Glutamatergic neuron (in vitro differentiated cells): ENCODE measurements around the gene CRTAC1. TPM values are rescaled to one million over a fixed set of nuclear protein-coding genes. Genes with fewer than 3 reads are reported as not detected.

ENCODE experiments used
- DNase-seq: peaks from one replicate; pipeline ENCODE4 v3.0.0; 2022
- H3K27ac Mint-ChIP-seq: one replicate; pipeline ENCODE4 v1.8.0; 2020; ENCODE audit warnings: mild to moderate bottlenecking, mixed read lengths, inconsistent platforms; ENCODE audit not compliant: unreplicated experiment
- H3K27me3 Mint-ChIP-seq: one replicate; pipeline ENCODE4 v1.8.0; 2020; ENCODE audit warnings: mild to moderate bottlenecking, moderate library complexity, mixed read lengths, inconsistent platforms; ENCODE audit not compliant: unreplicated experiment
- H3K36me3 Mint-ChIP-seq: one replicate; pipeline ENCODE4 v1.8.0; 2020; ENCODE audit warnings: mild to moderate bottlenecking, mixed read lengths, inconsistent platforms; ENCODE audit not compliant: unreplicated experiment
- H3K4me1 Mint-ChIP-seq: one replicate; pipeline ENCODE4 v1.8.0; 2020; ENCODE audit warnings: mild to moderate bottlenecking, low read depth, mixed read lengths, inconsistent platforms; ENCODE audit not compliant: unreplicated experiment
- H3K4me3 Mint-ChIP-seq: one replicate; pipeline ENCODE4 v1.8.0; 2020; ENCODE audit warnings: mild to moderate bottlenecking, mixed read lengths, inconsistent platforms; ENCODE audit not compliant: unreplicated experiment
- H3K9me3 Mint-ChIP-seq: one replicate; pipeline ENCODE4 v1.8.0; 2020; ENCODE audit warnings: mild to moderate bottlenecking, moderate library complexity, mixed read lengths, inconsistent platforms; ENCODE audit not compliant: unreplicated experiment
- total RNA-seq: library from RNA; stranded (reverse); fragmentation: NEBNext Ultra II Directional; extraction: Animal tissue kit (Norgen Biotek cat#: 25700); gene quantifications from one replicate; pipeline ENCODE4 v1.2.1, GENCODE V29; 2021; ENCODE audit not compliant: unreplicated experiment
- TF ChIP-seq, protein P1 (sequence below): fragments of 200-600 bp; sonication (generic); IDR thresholded peaks from one replicate; pipeline ENCODE4 v1.5.0; 2021; ENCODE audit not compliant: partially characterized antibody, unreplicated experiment

CRTAC1 gene
- total RNA-seq, 1 donor from 2014 or later, result 2.5 TPM

DNA sequence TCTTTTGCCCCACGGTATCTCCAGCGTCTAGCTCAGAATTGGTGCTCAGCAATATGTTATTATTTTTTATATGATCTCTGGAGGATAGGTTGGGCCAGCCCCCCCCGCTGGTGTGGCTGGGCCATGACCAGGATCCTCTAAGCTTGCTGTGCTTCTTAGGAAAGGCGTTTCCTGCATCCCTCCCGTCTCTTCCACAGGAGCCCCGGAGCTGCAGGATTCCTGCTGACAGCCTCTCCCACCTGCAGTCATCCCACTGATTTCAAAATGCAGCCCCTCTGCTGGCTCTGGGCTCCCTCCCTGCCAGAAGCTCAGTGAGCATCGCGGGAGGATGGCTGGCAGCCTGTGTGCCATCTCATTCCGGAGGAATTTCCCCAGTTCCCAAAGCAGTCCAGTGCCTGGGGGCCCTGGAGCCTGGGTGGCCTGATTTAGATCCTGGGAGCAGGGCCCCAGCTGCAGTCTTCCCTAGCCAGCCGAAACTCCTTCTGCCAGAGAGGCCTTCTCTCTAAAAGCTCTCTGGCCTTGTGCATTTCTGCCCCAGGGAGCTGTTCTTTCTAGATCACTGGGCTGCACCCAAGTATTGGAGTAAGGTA is 202.6 kb downstream of the CRTAC1 start:
- TF ChIP-seq, protein P1, sequence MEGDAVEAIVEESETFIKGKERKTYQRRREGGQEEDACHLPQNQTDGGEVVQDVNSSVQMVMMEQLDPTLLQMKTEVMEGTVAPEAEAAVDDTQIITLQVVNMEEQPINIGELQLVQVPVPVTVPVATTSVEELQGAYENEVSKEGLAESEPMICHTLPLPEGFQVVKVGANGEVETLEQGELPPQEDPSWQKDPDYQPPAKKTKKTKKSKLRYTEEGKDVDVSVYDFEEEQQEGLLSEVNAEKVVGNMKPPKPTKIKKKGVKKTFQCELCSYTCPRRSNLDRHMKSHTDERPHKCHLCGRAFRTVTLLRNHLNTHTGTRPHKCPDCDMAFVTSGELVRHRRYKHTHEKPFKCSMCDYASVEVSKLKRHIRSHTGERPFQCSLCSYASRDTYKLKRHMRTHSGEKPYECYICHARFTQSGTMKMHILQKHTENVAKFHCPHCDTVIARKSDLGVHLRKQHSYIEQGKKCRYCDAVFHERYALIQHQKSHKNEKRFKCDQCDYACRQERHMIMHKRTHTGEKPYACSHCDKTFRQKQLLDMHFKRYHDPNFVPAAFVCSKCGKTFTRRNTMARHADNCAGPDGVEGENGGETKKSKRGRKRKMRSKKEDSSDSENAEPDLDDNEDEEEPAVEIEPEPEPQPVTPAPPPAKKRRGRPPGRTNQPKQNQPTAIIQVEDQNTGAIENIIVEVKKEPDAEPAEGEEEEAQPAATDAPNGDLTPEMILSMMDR, result no peak
- DNase-seq, result no peak
- no peak overlapping the region for H3K27ac Mint-ChIP-seq
- peaks cover 4% of the 10 kb centered on the region for H3K36me3 Mint-ChIP-seq
- peaks cover 31% of the 10 kb centered on the region for H3K4me1 Mint-ChIP-seq
- peaks cover 10% of the 10 kb centered on the region for H3K27me3 Mint-ChIP-seq
- no peak overlapping the region for H3K4me3 Mint-ChIP-seq
- H3K9me3 Mint-ChIP-seq, result peaks cover 17% of the 10 kb centered on the region

DNA sequence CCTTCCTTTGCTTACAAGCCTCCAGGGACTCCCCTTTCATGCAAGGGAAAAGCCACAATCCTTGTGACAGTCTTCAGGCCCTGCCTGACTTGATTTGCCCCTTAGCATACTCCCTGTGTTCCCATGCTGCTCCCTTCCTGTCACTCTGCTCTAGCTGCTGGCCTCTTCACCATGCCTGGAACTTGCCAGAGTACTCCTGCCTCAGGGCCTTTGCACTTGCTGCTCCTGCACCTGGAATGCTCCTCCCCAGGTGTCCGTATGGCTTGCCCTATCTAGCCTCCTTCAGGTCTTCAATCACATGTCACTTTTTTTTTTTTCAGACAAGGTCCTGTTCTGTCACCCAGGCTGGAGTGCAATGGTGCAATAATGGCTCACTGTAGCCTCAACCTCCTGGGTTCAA is 203.5 kb downstream of the CRTAC1 start:
- Mint-ChIP-seq H3K36me3 (peaks cover 3% of the 10 kb centered on the region), H3K9me3 (peaks cover 17% of the 10 kb centered on the region), H3K4me3 (no peak overlapping the region), H3K27me3 (peaks cover 10% of the 10 kb centered on the region), H3K27ac (no peak overlapping the region), H3K4me1 (peaks cover 31% of the 10 kb centered on the region)
- DNase-seq, result no peak
- TF ChIP-seq, protein P1, result no peak

DNA sequence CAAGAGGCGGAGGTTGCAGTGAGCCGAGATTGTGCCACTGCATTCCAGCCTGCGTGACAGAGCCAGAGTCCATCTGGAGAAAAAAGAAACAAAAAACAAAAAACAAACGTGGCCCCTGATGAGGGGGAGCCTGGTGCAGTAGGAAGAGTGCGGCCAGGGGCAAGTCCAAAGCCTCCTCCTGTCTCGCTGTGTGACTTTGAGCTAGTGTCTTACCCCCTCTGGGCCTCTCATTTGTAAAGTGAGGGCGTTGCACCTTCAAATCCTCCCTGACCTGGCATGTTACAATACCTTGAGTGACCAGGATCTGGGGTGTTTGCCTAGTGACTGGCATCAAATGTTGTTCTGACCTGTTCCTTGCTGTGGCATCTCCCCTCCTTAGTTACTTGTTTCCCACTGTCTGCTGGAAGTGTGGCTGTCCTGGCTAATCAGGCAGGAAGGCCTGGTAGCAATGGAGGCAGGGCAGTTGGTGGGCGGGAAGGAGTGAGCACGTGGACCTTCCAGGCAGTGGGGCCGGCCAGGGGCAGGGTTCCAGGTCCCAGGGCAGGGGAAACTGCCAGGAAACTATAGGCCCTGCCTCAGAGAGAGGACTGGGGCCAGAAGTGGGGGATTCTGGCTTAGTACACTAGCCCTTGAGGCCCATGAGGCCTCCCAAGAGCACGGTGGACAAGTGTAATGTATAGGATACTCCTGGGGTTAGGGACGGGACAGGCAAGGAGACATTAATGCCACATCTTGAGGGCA is 205.2 kb downstream of the CRTAC1 start:
- no peak overlapping the region for H3K4me3 Mint-ChIP-seq
- peaks cover 10% of the 10 kb centered on the region for H3K27me3 Mint-ChIP-seq
- DNase-seq, result no peak
- H3K27ac Mint-ChIP-seq, result no peak overlapping the region
- no peaks in the 10 kb centered on the region for H3K36me3 Mint-ChIP-seq
- peaks cover 17% of the 10 kb centered on the region for H3K9me3 Mint-ChIP-seq
- TF ChIP-seq, protein P1, result no peak
- peaks cover 30% of the 10 kb centered on the region for H3K4me1 Mint-ChIP-seq

DNA sequence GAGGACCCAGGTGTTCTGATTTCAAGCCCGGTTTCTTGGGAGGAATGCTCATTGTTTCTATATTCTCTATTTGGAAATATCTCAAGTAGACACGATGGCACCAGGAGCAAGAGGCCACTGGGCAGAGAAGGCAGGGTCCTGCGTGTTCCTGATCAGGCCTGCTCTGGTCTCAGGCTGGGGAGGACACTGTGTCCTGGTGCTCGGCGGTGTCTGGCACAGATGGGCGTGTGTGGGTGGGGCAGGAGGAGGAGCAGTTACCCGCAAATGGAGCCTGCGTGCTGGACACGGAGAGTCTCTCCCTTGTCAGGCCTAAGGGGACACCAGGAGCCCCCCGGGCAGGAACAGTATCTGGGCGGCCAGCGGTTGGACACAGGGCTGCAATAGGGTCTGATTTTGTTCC is 206.7 kb downstream of the CRTAC1 start:
- H3K36me3 Mint-ChIP-seq, result no peaks in the 10 kb centered on the region
- H3K27me3 Mint-ChIP-seq, result peaks cover 10% of the 10 kb centered on the region
- H3K27ac Mint-ChIP-seq, result peak overlapping the region; percentile 57
- no peak for DNase-seq
- TF ChIP-seq, protein P1, result no peak
- peaks cover 16% of the 10 kb centered on the region for H3K9me3 Mint-ChIP-seq
- no peak overlapping the region for H3K4me3 Mint-ChIP-seq
- H3K4me1 Mint-ChIP-seq, result peaks cover 30% of the 10 kb centered on the region

DNA sequence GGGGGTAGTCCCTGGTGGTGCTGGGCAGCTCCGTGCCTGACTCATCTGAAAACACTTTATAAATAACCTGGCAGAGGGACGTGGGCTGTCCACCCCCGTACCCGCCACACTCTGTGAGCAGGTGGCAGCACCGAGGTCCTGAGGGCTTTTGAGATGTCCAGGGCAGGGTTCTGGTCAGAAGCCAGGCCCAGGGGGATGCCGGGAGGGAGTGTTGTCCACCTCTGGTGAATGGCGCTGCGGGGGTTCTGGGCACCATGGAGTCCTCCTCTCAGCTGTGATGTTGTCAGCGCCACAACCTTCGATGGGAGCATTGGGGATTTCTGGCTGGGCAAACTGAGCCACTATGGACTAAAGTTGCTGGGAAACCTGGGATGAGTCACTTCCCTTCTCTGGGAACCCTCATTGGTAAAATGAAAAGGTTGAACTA is 208.1 kb downstream of the CRTAC1 start:
- H3K27me3 Mint-ChIP-seq, result peaks cover 12% of the 10 kb centered on the region
- H3K4me3 Mint-ChIP-seq, result no peak overlapping the region
- H3K27ac Mint-ChIP-seq, result no peak overlapping the region

More for the DNA sequence above, 208.1 kb downstream of the CRTAC1 start:
- no peak for DNase-seq
- Mint-ChIP-seq H3K9me3 (peaks cover 16% of the 10 kb centered on the region), H3K4me1 (peaks cover 39% of the 10 kb centered on the region), H3K36me3 (no peaks in the 10 kb centered on the region)
- TF ChIP-seq, protein P1, result no peak
